C1 segment of cervical spinal cord (tissue), 14 donors: ENCODE data around the gene TTLL5.

Source experiments
- DNase-seq, 14 donors: peaks; one replicate each; lab custom pipeline; 2025; lab: John Stamatoyannopoulos, UW

Gene TTLL5

GRCh38 chr14:75968456-75968855, 307.4 kb downstream of the TTLL5 start:
- no peak for DNase-seq

- peak in 1 of 14 donors; percentile 46 for DNase-seq
Observed at GRCh38 chr14:75969126-75969525, 308.1 kb downstream of the TTLL5 start.

- no peak for DNase-seq
Observed at GRCh38 chr14:75969891-75970290, 308.8 kb downstream of the TTLL5 start.

DNA sequence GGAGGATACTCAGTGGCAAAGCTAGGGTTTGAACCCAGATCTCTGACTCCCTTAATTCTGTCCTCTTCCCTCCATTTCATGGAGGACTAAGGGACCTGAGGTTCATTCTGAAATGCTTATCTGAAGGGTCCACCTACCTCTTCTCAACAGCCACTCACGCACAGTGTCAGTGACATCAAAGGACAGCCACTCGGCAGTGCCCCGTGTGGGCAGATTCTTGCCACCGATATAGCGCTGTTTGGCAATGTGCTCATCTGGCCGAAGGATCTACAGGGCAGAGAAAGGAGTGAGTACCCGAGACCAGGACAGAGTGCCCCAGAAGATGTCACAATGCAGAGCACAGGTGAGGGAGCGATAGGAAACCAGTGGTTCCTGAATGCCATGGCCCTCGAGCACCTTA, 309.9 kb downstream of the TTLL5 start:
- DNase-seq, result no peak

GRCh38 chr14:75971509-75971908, 310.5 kb downstream of the TTLL5 start:
- DNase-seq, result peak in 1 of 14 donors; percentile 73

DNA sequence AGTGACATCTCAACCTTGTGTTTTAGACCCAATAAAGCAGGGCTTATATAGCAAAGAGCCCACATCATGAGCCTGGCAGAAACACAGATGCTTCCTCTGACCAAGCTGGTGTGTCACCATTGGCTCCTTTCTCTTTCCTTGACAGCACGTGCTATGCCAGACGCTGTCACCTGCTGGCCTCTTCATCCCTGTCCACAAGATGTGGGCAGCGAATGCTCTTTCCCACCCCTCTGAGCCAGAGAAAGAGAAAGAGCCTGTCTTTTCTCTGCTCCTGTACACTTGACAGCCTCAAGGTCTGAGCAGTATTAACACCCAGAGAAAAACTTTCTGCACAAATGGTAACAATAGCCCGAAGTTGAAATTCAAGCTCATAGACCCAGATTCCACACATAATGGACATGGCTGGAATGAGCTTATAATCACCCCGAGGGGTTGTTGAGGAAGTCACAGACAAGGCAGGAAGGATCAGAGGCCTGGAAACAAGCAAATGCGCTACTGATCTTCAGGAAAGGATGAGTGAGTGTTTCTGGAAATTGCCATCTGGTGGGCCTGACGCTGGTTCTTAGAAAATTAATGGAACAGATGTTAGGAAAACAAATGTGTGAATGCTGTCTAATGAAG, 311.9 kb downstream of the TTLL5 start:
- peak in 1 of 14 donors; percentile 9 for DNase-seq

DNA sequence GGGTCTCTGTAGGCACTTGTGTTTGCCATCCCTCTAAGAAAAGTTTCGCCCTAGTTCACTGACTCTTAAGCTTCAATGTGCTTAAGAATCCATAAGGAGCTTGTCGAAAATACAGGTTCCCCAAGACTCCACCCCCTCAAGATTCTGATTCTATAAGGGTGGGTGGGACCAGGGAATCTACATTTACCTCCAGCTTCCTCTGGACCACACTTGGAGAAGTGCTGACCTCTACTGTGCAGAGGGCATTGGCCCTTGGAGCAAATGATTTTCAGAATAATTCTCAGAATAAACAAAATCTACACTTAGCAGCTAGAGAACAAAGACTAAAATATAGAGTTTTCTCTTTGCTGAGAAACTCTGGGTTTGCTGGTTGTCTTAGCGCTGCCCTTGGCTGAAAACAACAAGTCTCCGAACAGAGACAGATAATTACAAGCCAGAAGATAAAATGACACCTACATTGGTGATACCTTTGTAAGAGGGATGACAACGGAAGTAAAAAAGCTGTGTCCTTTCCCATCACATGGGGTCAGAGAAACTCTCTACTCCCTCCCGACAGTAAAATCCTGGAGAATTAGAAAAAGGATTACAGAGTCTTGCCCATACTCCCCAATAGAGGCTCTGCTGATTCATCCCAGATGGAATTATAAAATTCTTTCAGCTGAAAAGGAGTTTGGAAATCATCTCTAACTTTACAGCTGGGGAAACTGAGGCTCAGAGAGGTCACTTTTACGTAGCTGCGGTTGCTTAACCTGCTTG, 316.0 kb downstream of the TTLL5 start:
- DNase-seq, result no peak

GRCh38 chr14:75977582-75977943, 316.5 kb downstream of the TTLL5 start:
- no peak for DNase-seq

GRCh38 chr14:75978249-75978731, 317.2 kb downstream of the TTLL5 start:
- DNase-seq, result peak in 1 of 14 donors; percentile 23

- DNase-seq, result peak in 8 of 14 donors; percentile 27 to 65 (median 45)
Observed at GRCh38 chr14:75979071-75979571, 318.1 kb downstream of the TTLL5 start.

DNA sequence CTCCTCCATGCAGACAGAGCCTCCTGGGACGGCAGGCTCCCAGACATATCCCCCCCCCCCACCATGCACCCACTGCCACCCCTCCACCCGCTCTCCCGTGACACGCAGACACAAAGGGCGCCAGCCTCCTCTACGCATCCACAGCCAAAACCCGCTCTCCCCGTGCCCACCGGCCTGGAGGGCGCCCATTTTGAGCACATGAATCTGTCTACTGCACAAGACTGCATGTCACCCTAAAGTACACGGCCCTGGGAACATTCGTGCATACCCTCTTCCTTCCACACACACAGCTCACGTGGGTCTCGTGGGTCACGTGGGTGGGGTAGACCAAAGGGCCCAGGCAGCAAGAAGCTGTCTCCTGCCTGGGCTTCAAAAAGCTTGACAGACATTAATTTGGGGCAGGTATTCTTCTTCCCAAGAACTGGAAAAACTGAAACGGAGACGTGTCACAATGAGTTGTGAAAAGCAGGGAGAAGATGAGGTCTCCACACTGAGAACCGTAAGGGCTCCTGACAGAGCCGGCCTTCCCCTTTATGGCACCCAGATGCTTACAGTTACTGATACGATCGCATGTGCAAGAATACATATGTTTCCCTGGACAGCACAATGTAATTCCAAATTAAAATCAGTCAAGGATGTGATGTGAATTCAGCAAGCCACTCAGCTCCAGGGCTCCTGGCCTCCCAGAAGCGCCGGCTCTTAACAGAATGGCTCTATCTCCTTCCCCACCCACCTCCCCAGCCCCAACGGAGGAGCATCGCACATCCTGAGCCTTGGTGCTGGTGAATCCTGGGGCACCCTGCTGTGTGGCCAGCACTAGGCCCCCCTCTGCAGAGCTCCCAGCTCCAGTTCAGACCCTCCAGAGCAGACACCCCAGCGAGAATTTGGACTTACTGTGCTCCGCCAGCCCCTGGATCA, 318.9 kb downstream of the TTLL5 start:
- peak in 8 of 14 donors; percentile 18 to 65 (median 44) for DNase-seq

- DNase-seq, result peak in 3 of 14 donors; percentile 18 to 53 (median 39)
Observed at GRCh38 chr14:75980856-75981255, 319.8 kb downstream of the TTLL5 start.

GRCh38 chr14:75981426-75982265, 320.6 kb downstream of the TTLL5 start, which contains the start of gene TGFB3:
Gene TGFB3 (minus strand): TSS chr14:75981995. CDS start chr14:75980893, 1,102 bp downstream.
- peak in 12 of 14 donors; percentile 37 to 85 (median 74) for DNase-seq

- DNase-seq, result peak in 13 of 14 donors; percentile 53 to 94 (median 82)
Observed at GRCh38 chr14:75982266-75983018, 321.4 kb downstream of the TTLL5 start.

DNA sequence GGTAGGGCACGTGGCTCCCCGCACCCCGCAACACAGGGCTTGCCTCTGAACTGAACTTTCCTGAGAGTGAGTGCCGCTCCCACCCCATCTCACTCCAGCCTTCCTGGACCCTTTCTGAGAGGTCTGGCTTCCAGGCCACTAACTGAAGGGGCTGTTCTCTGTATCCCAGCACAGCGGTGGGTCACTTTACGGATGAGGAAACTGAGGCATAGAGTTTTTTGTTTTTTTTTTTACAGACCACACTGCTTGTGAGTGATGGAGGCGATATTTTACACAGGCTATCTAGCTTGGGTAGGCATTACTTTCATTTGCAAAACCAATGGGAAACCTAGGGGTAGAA, 321.9 kb downstream of the TTLL5 start:
- DNase-seq, result no peak

DNA sequence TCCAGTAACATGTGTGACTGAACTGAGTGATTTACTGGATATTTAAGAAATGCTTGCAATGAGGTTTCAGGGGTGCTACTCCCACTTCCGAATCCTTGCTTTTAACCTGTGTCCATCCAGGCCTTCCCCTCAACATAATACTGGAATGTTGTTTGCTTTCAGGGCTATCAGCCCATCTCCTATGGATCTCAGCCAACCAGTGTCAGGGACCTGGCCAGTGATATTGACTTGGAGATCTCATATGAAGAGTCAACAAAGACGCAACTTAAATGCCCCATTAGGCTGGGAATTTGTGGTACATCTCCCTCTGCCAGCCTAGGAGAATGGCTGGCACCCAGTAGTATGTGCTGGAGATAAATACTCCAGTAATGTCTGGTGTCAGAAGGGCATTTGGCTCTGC, 323.6 kb downstream of the TTLL5 start:
- no peak for DNase-seq

DNA sequence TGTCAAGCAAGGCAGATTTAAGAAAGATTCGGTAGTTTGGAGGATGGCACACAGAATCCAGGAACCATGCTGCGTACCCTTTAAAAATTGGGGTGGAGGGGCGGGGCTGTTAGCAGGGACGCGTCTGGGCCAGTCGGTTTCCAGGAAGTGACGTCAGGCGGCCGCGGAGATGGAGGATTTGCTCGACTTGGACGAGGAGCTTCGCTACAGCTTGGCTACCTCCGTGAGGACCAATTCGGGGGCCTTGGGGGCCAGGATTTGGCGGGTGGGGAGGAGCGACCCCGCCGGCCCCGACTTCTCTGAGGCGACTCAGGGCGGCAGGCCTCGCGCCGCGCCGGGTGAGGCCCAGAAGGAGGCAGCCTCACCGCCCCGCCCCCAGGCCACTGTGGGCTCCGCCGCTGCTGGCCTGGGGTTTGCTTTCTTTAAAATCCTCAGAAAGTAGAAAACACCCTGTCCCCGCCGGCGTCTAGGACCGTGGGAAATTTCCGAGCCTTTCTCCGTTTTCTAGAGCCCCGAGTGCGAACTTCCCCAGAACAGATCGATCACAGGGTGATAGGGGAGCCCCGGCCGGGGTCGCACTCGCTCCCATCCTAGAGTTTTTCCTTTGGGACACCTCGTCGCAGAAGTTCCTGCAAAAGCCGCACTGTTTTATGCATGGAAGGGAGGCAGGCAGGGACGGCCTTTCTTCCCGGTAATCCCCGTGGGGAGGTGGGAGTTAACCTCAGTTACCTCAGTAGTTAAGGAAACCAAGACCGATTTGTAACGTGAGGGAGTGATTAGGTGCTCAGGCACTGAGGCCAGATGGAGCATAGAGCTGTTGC, 324.8 kb downstream of the TTLL5 start, which contains the start of gene IFT43:
IFT43 (plus strand) TSS at position 146 of the 821 bp plus-strand sequence; CDS start at position 170, 24 bp downstream.
- DNase-seq, result peak; percentile 20 to 89 (median 80)

- no peak for DNase-seq
Observed at GRCh38 chr14:75986439-75986765, 325.4 kb downstream of the TTLL5 start.
